ENCODE results near the gene SYT1.

GRCh38 chr12:79422060-79422812 is 557.7 kb downstream of the SYT1 start:
- TF ChIP-seq CTCF (IDR thresholded peaks at IDR 0.05) (no peak), POLR2A (IDR thresholded peaks at IDR 0.05) (no peak)
